Calu3 (cell line): ENCODE results near the gene P2RX3. TPM values are rescaled to one million over a fixed set of nuclear protein-coding genes. Genes with fewer than 3 reads are reported as not detected.
"Not testable (repeated sequence)": the region's sequence is repeated elsewhere in the genome, so short reads cannot be mapped to it uniquely, and the experiment has no call there.

Source experiments
- BruUV-seq: library from RNA; stranded (reverse); fragments of 400-500 nt; replicated peaks from 2 replicates; lab custom pipeline; 2021; lab: Mats Ljungman, UMichigan
- CTCF ChIA-PET: fragments of 300-600 bp; sonication (Branson Sonifier 250); formaldehyde crosslinking; loops from one replicate; lab custom pipeline; 2022; ENCODE audit warnings: antibody characterized with exemption; lab: Charles Lee
- DNase-seq: peaks from one replicate; pipeline ENCODE4 v3.0.0; 2022
- H3K27ac Mint-ChIP-seq: one replicate; pipeline ENCODE4 v1.8.0; 2022; ENCODE audit warnings: mixed read lengths; ENCODE audit not compliant: unreplicated experiment
- H3K27me3 Mint-ChIP-seq: one replicate; pipeline ENCODE4 v1.8.0; 2022; ENCODE audit warnings: mixed read lengths; ENCODE audit not compliant: unreplicated experiment
- H3K36me3 Mint-ChIP-seq: one replicate; pipeline ENCODE4 v1.8.0; 2022; ENCODE audit warnings: mild to moderate bottlenecking, moderate library complexity, mixed read lengths; ENCODE audit not compliant: insufficient read depth, unreplicated experiment
- H3K4me1 Mint-ChIP-seq: one replicate; pipeline ENCODE4 v1.8.0; 2022; ENCODE audit warnings: mild to moderate bottlenecking, low read depth, mixed read lengths; ENCODE audit not compliant: unreplicated experiment
- H3K4me3 Mint-ChIP-seq: one replicate; pipeline ENCODE4 v1.8.0; 2022; ENCODE audit warnings: mild to moderate bottlenecking, low read depth, moderate library complexity, mixed read lengths; ENCODE audit not compliant: unreplicated experiment
- H3K9me3 Mint-ChIP-seq: one replicate; pipeline ENCODE4 v1.8.0; 2022; ENCODE audit warnings: low read depth, mixed read lengths; ENCODE audit not compliant: unreplicated experiment
- intact Hi-C: fragments of 100-400 bp; cut with micrococcal nuclease; formaldehyde crosslinking; loops from one replicate; pipeline ENCODE4 v1.10.0; 2022; ENCODE audit not compliant: unreplicated experiment
- total RNA-seq: library from RNA; stranded (reverse); gene quantifications from 2 replicates; pipeline ENCODE4 v1.2.3, GENCODE V29; 2022
- TF ChIP-seq, protein P1 (sequence below): fragments of 200-600 bp; IDR thresholded peaks from one replicate; pipeline ENCODE4 v1.8.0; 2022; ENCODE audit warnings: antibody characterized with exemption; ENCODE audit not compliant: unreplicated experiment

Gene P2RX3
- total RNA-seq, 1 experiment from 2014 or later, result not detected

DNA sequence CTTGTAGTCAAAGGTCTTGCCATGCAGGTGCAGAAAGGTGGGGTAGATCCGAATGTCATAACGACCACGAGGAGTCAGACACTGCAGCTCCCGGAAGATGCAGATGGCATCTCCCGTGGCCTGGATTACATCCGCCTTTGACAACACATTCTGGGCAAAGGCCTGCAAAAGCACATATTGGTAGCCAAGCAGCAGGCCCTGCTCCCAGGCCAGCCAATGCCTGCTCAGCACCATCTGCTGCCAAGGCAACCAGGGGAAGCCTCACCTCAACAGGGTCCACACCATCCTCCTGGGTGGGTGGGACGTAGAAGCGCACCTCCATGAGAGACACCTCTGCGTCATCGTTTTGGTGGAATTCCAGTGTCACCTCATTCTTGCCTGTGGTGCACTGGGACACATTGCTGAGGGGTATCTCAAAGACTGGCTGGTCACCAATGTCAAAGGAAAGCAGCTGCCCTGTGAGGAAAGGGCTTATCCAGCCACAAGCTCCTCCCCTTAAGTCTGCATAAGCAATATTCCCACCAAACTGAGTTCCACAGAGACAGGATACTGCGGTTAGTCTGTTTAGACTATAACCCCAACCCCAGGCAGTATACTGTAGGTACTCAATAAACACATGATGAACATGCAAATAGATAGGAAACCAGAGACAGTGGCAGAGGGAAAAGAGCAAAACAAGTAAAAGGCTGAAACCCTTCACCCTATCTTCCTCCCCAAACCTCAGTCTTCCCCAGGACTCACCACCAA lies 5.3 kb upstream of the P2RX3 start:
- Mint-ChIP-seq H3K4me3 (no peak overlapping the region), H3K9me3 (no peaks in the 10 kb centered on the region), H3K4me1 (peaks cover 37% of the 10 kb centered on the region), H3K27me3 (no peaks in the 10 kb centered on the region), H3K36me3 (peaks cover 67% of the 10 kb centered on the region), H3K27ac (no peak overlapping the region)
- TF ChIP-seq, protein P1, sequence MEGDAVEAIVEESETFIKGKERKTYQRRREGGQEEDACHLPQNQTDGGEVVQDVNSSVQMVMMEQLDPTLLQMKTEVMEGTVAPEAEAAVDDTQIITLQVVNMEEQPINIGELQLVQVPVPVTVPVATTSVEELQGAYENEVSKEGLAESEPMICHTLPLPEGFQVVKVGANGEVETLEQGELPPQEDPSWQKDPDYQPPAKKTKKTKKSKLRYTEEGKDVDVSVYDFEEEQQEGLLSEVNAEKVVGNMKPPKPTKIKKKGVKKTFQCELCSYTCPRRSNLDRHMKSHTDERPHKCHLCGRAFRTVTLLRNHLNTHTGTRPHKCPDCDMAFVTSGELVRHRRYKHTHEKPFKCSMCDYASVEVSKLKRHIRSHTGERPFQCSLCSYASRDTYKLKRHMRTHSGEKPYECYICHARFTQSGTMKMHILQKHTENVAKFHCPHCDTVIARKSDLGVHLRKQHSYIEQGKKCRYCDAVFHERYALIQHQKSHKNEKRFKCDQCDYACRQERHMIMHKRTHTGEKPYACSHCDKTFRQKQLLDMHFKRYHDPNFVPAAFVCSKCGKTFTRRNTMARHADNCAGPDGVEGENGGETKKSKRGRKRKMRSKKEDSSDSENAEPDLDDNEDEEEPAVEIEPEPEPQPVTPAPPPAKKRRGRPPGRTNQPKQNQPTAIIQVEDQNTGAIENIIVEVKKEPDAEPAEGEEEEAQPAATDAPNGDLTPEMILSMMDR, result no peak
- intact Hi-C loops, result no loop called here
- TSS peak; percentile 25 for BruUV-seq
- DNase-seq, result no peak
- CTCF ChIA-PET, result no interaction called here

DNA sequence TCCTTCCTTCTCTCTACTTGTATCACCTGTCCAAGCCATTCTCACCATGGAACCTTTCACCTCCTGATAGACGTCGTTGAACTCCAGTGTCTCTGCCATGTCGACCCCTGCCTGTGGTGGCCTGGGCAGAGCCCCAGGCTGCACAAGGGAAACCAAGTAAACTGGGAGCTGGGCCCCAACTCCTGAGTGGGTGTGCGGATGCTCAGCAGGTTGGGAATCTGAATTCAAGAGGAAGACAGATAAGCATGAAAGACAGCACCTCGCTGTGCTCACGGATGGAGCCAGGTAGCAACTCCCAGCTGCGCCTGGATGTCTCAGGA lies 3.2 kb upstream of the P2RX3 start:
- Mint-ChIP-seq H3K9me3 (no peaks in the 10 kb centered on the region), H3K27ac (peak overlapping the region; percentile 63), H3K4me1 (peaks cover 30% of the 10 kb centered on the region), H3K4me3 (peak overlapping the region; percentile 90), H3K27me3 (peaks cover 7% of the 10 kb centered on the region), H3K36me3 (peaks cover 56% of the 10 kb centered on the region)
- CTCF ChIA-PET, result interaction anchor here (1.2 to 1.4 kb wide), 3 partner anchors 11 to 86 kb away, joined by 3 to 7 read pairs (median 3); no protein-coding TSS in a partner anchor
- no TSS peak for BruUV-seq
- TF ChIP-seq, protein P1, result no peak
- no peak for DNase-seq
- intact Hi-C loops, result no loop called here

DNA sequence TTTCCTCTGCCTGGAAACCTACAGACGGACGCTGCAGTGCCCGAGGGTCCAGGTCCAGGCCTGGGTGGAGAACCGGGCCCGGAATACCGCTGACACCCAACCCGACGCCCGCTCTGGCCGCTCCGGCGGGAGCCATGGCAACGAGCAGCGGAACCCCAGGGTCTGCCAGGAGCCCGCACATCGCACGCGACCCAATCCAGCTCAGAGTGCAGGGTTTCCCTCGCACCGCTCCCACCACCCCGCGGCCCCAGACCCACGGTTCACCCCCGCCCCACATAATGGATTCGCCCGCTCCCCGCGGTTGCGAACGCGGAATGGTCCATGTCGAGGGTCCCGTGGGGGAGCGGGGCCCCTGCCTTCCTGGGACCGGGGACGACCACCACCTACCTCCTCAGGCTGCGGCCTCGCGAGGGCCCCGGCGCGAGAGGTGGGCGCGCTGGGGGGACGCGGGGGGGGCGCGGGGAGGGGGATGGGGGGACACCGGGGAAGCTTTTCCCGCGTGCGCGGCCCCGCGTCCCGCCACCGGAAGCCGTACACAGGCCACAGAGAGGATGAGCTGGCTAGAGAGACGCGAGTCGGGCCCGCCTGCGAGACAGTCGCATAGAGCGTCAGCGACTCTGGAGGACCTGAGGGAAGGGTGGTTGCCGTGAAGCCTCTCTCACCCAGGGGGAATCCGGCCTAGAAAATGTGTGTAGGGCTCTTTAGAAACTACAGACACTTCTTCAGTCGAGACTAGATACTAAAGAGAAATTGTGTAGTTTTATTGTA lies 2.6 kb upstream of the P2RX3 start, which contains the start of gene SSRP1:
SSRP1 (minus strand) TSS at position 550 of the 768 bp plus-strand sequence. CDS start 771 bp downstream, outside the sequence.
- peaks cover 50% of the 10 kb centered on the region for H3K36me3 Mint-ChIP-seq
- peaks cover 12% of the 10 kb centered on the region for H3K27me3 Mint-ChIP-seq
- no TSS peak for BruUV-seq
- peak; percentile 81 for DNase-seq
- peak within 1 kb of the TSS; percentile 90 for H3K4me3 Mint-ChIP-seq
- intact Hi-C loops, result no loop called here
- peaks cover 30% of the 10 kb centered on the region for H3K4me1 Mint-ChIP-seq
- TF ChIP-seq, protein P1, result no peak
- H3K27ac Mint-ChIP-seq, result peak within 1 kb of the TSS; percentile 92
- CTCF ChIA-PET, result interaction anchor here (0.5 to 1.4 kb wide), 5 partner anchors 10 to 1232 kb away, joined by 3 to 7 read pairs (median 3); no protein-coding TSS in a partner anchor
- H3K9me3 Mint-ChIP-seq, result no peaks in the 10 kb centered on the region

DNA sequence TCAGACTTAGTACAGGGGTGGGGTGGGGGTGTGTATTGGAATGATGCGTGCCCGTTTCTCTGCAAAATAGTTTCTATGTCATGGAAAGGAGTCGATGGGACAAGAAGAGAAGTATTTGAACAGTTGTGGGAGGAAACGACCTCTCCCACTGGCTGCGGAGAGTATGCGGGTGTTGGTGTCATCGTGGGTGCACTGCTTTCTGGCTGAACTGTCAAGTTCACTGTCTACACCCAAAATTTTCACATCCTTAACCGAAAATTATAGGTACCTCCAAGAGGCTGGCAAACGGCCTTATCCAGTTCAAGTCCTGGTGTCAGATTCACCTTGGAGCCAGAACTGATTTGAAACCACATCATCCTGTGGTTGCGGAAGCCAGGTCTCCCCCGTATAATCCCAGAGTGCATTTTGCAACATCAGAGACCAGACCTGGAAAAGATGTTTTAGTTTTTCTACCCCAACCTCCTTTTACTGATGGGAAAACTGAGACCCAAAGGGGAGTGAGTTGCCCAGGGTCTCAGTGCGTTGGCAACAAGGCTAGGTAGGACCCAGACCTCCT lies 2.0 kb upstream of the P2RX3 start:
- BruUV-seq, result no TSS peak
- Mint-ChIP-seq H3K27me3 (peaks cover 19% of the 10 kb centered on the region), H3K36me3 (peaks cover 44% of the 10 kb centered on the region), H3K4me3 (peak overlapping the region; percentile 90), H3K4me1 (peaks cover 30% of the 10 kb centered on the region), H3K27ac (peak overlapping the region; percentile 92), H3K9me3 (no peaks in the 10 kb centered on the region)
- CTCF ChIA-PET, result interaction anchor here (0.5 to 1.4 kb wide), 5 partner anchors 10 to 1232 kb away, joined by 3 to 7 read pairs (median 3); no protein-coding TSS in a partner anchor
- no peak for DNase-seq
- intact Hi-C loops, result no loop called here
- TF ChIP-seq, protein P1, result no peak

DNA sequence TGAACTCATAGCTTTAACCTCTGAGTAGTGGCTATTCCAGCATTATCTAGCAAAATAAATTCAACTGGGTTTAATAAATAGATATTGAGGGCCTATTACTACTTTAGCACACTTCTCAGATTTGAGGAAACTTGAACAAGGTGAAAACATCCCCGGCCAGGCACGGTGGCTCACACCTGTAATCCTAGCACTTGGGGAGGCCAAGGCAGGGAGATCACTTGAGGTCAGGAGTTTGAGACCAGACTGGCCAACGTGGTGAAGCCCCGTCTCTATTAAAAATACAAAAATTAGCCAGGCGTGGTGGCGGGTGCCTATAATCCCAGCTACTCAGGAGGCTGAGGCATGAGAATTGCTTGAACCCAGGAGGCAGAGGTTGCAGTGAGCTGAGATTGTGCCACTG lies 1.3 kb upstream of the P2RX3 start:
- H3K9me3 Mint-ChIP-seq, H3K4me3 Mint-ChIP-seq, intact Hi-C loops, H3K27ac Mint-ChIP-seq, BruUV-seq, DNase-seq: not testable (repeated sequence)
- H3K36me3 Mint-ChIP-seq, result peaks cover 40% of the 10 kb centered on the region
- CTCF ChIA-PET, result interaction anchor here (0.7 kb wide), 1 partner anchor 262 kb away, joined by 4 read pairs; no protein-coding TSS in a partner anchor
- H3K4me1 Mint-ChIP-seq, result peaks cover 30% of the 10 kb centered on the region
- H3K27me3 Mint-ChIP-seq, result peaks cover 22% of the 10 kb centered on the region
